Thymus (tissue), 11 donors: ENCODE results near the gene SOX6. TPM values are rescaled to one million over a fixed set of nuclear protein-coding genes. Genes with fewer than 3 reads are reported as not detected.

Experiments
- DNase-seq, 9 donors: peaks; one replicate each; pipeline ENCODE4 v3.0.0-alpha.2; 2013; ENCODE audit warnings: low spot score in 9 of 9, low read depth in 6 of 9, missing footprints in 1 of 9
- H3K27ac ChIP-seq, 2 donors: one replicate each; pipeline ENCODE4 v1.5.1; 2013; ENCODE audit warnings: control low read depth in 1 of 2, low read depth in 1 of 2, low read length in 1 of 2, mild to moderate bottlenecking in 1 of 2, moderate library complexity in 1 of 2
- H3K27me3 ChIP-seq, 2 donors: one replicate each; pipeline ENCODE4 v1.5.1; 2013; ENCODE audit warnings: low read length in 1 of 2; ENCODE audit not compliant: control insufficient read depth in 2 of 2, insufficient read depth in 1 of 2
- H3K36me3 ChIP-seq, 2 donors: one replicate each; pipeline ENCODE4 v1.5.1; 2013; ENCODE audit warnings: low read length in 1 of 2, mild to moderate bottlenecking in 1 of 2, moderate library complexity in 1 of 2; ENCODE audit not compliant: control insufficient read depth in 2 of 2, insufficient read depth in 2 of 2
- H3K4me1 ChIP-seq, 2 donors: one replicate each; pipeline ENCODE4 v1.5.1; 2013; ENCODE audit warnings: low read length in 2 of 2; ENCODE audit not compliant: control insufficient read depth in 2 of 2, insufficient read depth in 2 of 2
- H3K4me3 ChIP-seq, 2 donors: one replicate each; pipeline ENCODE4 v1.5.1; 2013; ENCODE audit warnings: low read length in 2 of 2, control low read depth in 1 of 2, mild to moderate bottlenecking in 1 of 2
- H3K9me3 ChIP-seq, 2 donors: one replicate each; pipeline ENCODE4 v1.5.1; 2013; ENCODE audit warnings: low read length in 1 of 2, mild to moderate bottlenecking in 1 of 2; ENCODE audit not compliant: control insufficient read depth in 2 of 2, insufficient read depth in 1 of 2
- whole genome bisulfite sequencing: extraction: QIAGEN DNeasy Blood & Tissue Kit; methylation state at CpG from one replicate; pipeline ENCODE4 v1.1.7; 2013; 5-methylcytosine and 5-hydroxymethylcytosine counted together
- polyA plus RNA-seq: library from polyadenylated mRNA; stranded (reverse); fragments of 200-250 nt; gene quantifications from one replicate; pipeline ENCODE4 v1.2.3, GENCODE V29; 2013
- total RNA-seq: library from RNA; stranded (reverse); fragments of 120-200 nt; gene quantifications from one replicate; pipeline ENCODE4 v1.2.4, GENCODE V29; 2013
- donor health status: healthy.

The SOX6 gene
- total and polyA plus RNA-seq, 2 donors = 1.2 to 3.0 TPM

DNA sequence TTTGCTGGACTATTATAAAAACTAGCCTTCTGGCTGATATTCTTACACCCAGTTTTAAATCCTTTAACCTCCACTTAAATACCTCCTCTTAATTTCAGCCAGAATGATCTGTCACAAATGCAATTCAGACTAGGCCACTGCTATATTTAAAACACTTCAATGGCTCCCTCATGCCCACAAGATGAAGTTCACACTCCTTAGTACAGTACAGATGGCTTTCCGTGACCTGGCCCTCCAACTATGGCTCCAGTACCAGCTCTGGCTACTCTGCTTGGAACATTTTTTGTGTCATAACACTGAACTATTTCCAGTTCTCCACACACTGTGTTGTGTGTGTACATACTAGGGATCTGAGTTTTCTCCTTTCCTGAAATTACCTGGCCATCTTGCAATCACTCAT is 353.4 kb downstream of the SOX6 start:
- no peak for DNase-seq
- 98% methylated on average over 1 of the region's 1 CpG for WGBS
- Histone ChIP-seq H3K27me3 (no peaks in the 10 kb centered on the region), H3K9me3 (no peaks in the 10 kb centered on the region), H3K36me3 (no peaks in the 10 kb centered on the region), H3K4me1 (no peaks in the 10 kb centered on the region), H3K4me3 (no peak overlapping the region), H3K27ac (no peak overlapping the region)

DNA sequence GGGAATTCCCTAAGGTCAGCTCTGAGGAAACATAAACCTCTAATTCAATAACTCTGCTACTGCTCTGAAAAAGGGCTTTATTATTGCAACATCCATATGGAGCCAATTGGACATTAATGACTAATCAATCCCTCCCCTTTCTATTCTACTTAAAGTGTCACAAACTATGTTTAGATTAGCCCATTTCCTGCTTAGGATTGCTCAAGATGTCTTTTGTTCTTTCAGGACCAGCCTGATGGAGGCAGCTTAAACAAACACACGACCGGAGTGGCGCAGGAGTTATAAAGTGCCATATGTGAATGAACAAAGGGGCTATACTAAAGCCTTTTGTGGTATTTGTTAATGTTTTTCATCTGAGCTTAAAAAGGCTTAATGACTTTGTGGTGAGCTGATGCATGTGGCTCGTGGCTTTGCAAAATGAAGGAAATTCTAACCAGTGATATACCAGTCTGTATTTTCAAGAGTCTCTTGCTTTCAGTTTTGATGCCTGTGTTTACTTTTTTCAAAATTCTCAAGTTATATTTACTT is 354.4 kb downstream of the SOX6 start:
- H3K4me3 ChIP-seq = no peak overlapping the region
- no peaks in the 10 kb centered on the region for H3K4me1 ChIP-seq
- peak in 2 of 9 donors; percentile 3 to 34 for DNase-seq
- no peak overlapping the region for H3K27ac ChIP-seq
- no peaks in the 10 kb centered on the region for H3K27me3 ChIP-seq
- no peaks in the 10 kb centered on the region for H3K36me3 ChIP-seq
- no peaks in the 10 kb centered on the region for H3K9me3 ChIP-seq
- WGBS = 16% methylated on average over 4 of the region's 4 CpGs

DNA sequence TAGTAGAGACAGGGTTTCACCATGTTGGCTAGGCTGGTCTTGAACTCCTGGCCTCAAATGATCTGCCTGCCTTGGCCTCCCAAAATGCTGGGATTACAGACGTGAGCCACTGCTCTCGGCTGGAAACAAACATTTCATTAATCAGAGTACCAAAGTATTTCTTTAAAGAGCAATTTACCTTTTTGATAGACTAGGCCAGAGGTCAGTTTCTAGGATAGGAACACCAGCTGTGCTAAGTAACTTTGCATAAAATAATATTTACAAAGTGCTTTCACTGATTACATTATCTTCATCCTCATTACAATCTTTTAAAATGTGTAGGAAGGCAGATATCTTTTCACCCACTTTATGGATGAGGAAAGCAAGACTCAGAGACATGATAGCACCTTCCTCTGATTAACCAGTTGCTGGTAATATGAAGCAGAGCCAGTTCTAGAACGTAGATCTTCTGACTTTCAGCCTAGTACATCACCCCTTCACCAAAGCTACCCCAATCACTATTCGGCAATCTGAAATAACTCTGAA is 355.2 kb downstream of the SOX6 start:
- Histone ChIP-seq H3K36me3 (no peaks in the 10 kb centered on the region), H3K4me3 (no peak overlapping the region), H3K9me3 (no peaks in the 10 kb centered on the region), H3K4me1 (no peaks in the 10 kb centered on the region), H3K27me3 (no peaks in the 10 kb centered on the region), H3K27ac (no peak overlapping the region)
- no peak for DNase-seq
- WGBS = 93% methylated on average over 4 of the region's 4 CpGs

DNA sequence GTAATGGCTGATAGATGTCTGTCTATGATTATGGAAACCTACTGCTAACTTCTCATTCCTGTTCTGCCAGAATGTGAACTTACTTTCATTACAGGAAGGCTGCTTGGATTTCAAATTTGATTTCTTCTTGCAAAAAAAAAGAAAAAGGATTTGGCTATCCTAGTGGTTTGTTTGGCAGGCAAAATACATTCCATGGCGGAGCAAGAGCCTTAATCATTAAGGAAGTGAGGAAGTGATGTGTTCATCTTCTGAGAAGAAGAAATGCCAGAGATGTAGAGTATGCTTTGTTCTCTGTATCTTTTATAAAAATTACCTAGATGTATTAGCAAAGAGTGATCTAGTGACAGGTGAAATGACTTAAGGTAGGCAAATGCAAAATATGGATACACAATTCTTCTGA is 356.3 kb downstream of the SOX6 start:
- 86% methylated on average over 1 of the region's 1 CpG for WGBS
- no peaks in the 10 kb centered on the region for H3K9me3 ChIP-seq
- H3K36me3 ChIP-seq = no peaks in the 10 kb centered on the region
- no peaks in the 10 kb centered on the region for H3K4me1 ChIP-seq
- H3K27ac ChIP-seq = no peak overlapping the region
- H3K4me3 ChIP-seq = no peak overlapping the region
- no peaks in the 10 kb centered on the region for H3K27me3 ChIP-seq
- no peak for DNase-seq

DNA sequence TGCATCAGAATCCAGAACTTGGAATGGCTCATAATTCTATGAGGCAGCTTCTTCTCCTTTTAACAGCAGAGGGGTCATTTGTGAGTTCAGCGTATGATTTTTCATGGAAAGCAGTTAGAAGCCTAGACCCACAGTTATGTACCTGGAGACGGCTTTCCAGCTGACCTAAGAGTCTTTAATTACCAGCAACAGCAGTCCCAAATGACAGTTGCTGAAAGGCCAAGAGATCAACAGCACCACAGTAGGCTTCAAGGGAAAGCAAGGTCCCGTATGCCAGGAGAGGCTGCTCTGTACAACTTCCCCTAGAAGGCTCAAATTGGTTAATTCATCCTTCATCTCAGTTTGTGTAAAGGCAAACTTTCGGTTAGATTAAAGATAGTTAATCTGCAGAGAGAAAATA is 363.0 kb downstream of the SOX6 start:
- H3K27ac ChIP-seq = no peak overlapping the region
- WGBS = 91% methylated on average over 4 of the region's 4 CpGs
- no peaks in the 10 kb centered on the region for H3K36me3 ChIP-seq
- H3K4me1 ChIP-seq = no peaks in the 10 kb centered on the region
- H3K27me3 ChIP-seq = no peaks in the 10 kb centered on the region
- H3K9me3 ChIP-seq = no peaks in the 10 kb centered on the region
- DNase-seq = no peak
- no peak overlapping the region for H3K4me3 ChIP-seq

DNA sequence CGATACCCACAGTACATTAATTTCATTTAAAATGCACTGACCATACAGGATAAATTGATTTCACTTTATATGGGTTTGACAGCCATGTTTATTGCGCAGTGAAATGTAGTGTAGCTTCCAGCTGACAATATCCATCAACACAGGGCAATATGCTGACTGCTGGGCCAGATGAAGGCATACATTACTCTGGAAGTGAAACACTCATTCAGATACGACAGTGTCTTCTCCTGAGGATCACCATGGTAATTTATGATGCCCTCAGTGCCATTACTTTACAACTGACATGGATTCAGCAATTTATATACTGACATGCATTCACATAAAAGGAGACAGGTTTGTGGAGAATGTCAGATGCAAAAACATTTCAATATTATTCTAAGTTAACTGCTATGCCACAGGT is 365.1 kb downstream of the SOX6 start:
- 94% methylated on average over 3 of the region's 3 CpGs for WGBS
- DNase-seq = no peak
- Histone ChIP-seq H3K36me3 (no peaks in the 10 kb centered on the region), H3K4me1 (no peaks in the 10 kb centered on the region), H3K27ac (no peak overlapping the region), H3K9me3 (no peaks in the 10 kb centered on the region), H3K4me3 (no peak overlapping the region), H3K27me3 (no peaks in the 10 kb centered on the region)

DNA sequence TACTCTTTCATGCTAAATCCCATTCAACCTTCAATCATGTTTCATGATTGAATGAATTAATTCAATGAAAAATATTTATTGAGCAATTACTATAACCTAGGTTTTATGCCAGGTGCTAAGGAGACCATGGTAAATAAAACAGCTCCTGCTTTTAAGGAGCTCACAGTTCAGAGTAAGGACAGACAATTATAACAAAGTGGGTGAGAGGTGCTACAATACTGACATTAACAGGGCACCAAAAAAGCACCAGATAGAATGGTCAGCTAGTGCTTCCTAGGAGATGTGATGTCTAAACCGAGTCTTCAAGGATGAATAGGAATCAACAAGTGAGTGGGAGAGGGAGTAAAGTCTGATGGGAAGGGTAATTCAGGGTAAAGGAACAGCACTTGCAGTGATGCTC is 366.7 kb downstream of the SOX6 start:
- H3K36me3 ChIP-seq = no peaks in the 10 kb centered on the region
- 91% methylated on average over 1 of the region's 1 CpG for WGBS
- no peak overlapping the region for H3K4me3 ChIP-seq
- no peak overlapping the region for H3K27ac ChIP-seq
- H3K4me1 ChIP-seq = no peaks in the 10 kb centered on the region
- DNase-seq = no peak
- H3K27me3 ChIP-seq = no peaks in the 10 kb centered on the region
- no peaks in the 10 kb centered on the region for H3K9me3 ChIP-seq

DNA sequence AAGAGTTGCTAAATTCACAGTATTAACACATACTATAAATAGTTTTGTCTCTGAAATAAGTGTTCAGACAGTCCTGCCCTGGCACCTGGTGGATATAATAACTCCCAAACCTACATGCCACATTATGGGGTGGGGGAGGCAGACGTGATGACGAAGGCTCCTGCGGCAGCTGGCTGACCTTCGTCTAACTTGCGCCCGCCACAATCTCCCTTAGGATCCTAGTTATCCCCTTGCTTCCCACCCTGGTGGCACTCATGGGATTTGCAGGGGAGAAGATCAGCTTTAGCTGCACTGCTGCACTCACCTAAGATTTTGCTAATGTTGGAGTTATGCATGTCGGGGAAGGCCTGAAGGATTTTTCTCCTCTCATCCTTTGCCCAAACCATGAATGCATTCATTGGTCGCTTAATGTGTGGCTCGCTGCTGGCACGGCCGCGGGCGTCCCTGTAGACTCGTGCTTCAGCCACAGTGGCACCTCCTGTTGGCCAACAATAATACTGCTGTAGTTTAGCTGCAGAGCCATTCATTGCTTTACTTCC is 367.6 kb downstream of the SOX6 start:
- no peaks in the 10 kb centered on the region for H3K27me3 ChIP-seq
- no peak overlapping the region for H3K4me3 ChIP-seq
- H3K27ac ChIP-seq = no peak overlapping the region
- no peaks in the 10 kb centered on the region for H3K4me1 ChIP-seq
- WGBS = 95% methylated on average over 14 of the region's 14 CpGs
- no peaks in the 10 kb centered on the region for H3K36me3 ChIP-seq
- DNase-seq = no peak
- no peaks in the 10 kb centered on the region for H3K9me3 ChIP-seq

DNA sequence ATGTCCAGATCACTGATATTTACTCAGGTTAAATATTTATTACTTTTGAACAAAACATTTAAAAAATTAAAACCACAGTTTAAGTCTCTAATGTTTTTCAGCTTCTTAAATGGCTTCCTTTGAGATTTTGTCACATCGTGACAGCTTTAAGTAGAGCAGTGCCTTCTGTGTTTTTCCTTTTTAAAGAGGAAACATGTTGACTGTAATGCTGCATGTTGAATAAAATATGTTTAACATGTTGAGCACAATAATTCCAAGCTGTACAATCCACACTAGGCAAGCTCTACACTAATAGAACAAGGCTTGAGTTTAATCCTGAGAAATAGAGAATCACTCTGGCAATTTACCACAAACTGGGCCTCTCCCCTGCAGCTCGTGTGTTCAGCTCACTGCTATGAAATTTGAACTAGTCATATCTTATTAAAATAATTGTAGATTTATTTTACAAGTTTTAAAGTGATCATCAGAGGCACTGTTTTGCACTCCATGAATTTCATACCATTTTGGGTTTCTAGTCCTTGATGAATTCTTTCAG is 368.3 kb downstream of the SOX6 start:
- H3K9me3 ChIP-seq = no peaks in the 10 kb centered on the region
- no peaks in the 10 kb centered on the region for H3K4me1 ChIP-seq
- no peak for DNase-seq
- no peak overlapping the region for H3K27ac ChIP-seq
- no peaks in the 10 kb centered on the region for H3K36me3 ChIP-seq
- WGBS = 83% methylated on average over 2 of the region's 2 CpGs
- no peaks in the 10 kb centered on the region for H3K27me3 ChIP-seq
- no peak overlapping the region for H3K4me3 ChIP-seq
